Central memory CD8-positive, alpha-beta T cell (primary cell): ENCODE measurements around the gene OR52B6.

Experiments used
- ATAC-seq: fragments of 150-1000 bp; cut with Tn5 transposase; replicated peaks from 2 replicates; pipeline ENCODE4 v1.10.0; 2022; ENCODE audit warnings: mild to moderate bottlenecking, moderate FRiP score, moderate number of reproducible peaks; ENCODE audit not compliant: poor library complexity, severe bottlenecking; ENCODE audit errors: extremely low read depth
- DNase-seq, 2 donors: peaks; one replicate each; pipeline ENCODE4 v3.0.0; 2021; ENCODE audit warnings: low spot score in 2 of 2
- H3K27ac Mint-ChIP-seq: one replicate; pipeline ENCODE4 v1.8.0; 2022; ENCODE audit warnings: low read depth, mild to moderate bottlenecking, moderate library complexity, mixed read lengths
- H3K27me3 Mint-ChIP-seq: one replicate; pipeline ENCODE4 v1.8.0; 2022; ENCODE audit warnings: mixed read lengths
- H3K36me3 Mint-ChIP-seq: one replicate; pipeline ENCODE4 v1.8.0; 2022; ENCODE audit warnings: mild to moderate bottlenecking, moderate library complexity, mixed read lengths; ENCODE audit not compliant: insufficient read depth
- H3K4me1 Mint-ChIP-seq: one replicate; pipeline ENCODE4 v1.8.0; 2022; ENCODE audit warnings: mixed read lengths
- H3K4me3 Mint-ChIP-seq: one replicate; pipeline ENCODE4 v1.8.0; 2022; ENCODE audit warnings: mild to moderate bottlenecking, moderate library complexity, mixed read lengths
- H3K9me3 Mint-ChIP-seq: one replicate; pipeline ENCODE4 v1.8.0; 2022; ENCODE audit warnings: mixed read lengths

Gene OR52B6

DNA sequence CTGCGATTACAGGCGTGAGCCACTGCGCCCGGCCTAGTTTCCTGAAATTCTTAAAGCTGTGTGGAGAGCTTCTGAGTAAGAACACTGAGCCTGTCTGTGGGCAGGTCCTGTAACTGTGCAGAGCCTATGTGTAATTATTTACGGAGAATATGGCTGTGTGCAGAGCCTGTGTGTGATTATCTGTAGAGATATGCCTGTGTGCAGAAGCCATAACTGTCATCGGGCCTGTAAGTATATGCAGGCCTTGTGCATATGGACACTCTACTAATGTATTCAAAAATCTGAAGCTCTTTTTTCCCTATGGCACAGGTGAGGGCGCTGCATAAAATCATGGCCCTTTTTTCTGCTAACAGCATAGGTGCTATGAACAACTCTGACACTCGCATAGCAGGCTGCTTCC is at the start of gene OR52B6:
TSS of gene OR52B6 (plus strand) at position 301 of the 400 bp plus-strand sequence. CDS start at position 301, 0 bp downstream.
- Mint-ChIP-seq H3K9me3 (no peaks in the 10 kb centered on the region), H3K4me3 (no peak within 1 kb of the TSS), H3K27ac (no peak within 1 kb of the TSS), H3K36me3 (no peaks in the 10 kb centered on the region), H3K4me1 (no peaks in the 10 kb centered on the region), H3K27me3 (no peaks in the 10 kb centered on the region)
- DNase-seq (no peak), ATAC-seq (no peak)

GRCh38 chr11:5531053-5531831 is 49.4 kb upstream of the OR52B6 start:
- Mint-ChIP-seq H3K9me3 (no peaks in the 10 kb centered on the region), H3K4me1 (no peaks in the 10 kb centered on the region), H3K36me3 (no peaks in the 10 kb centered on the region), H3K27me3 (peaks cover 37% of the 10 kb centered on the region), H3K4me3 (no peak overlapping the region), H3K27ac (no peak overlapping the region)
- DNase-seq (no peak), ATAC-seq (no peak)

DNA sequence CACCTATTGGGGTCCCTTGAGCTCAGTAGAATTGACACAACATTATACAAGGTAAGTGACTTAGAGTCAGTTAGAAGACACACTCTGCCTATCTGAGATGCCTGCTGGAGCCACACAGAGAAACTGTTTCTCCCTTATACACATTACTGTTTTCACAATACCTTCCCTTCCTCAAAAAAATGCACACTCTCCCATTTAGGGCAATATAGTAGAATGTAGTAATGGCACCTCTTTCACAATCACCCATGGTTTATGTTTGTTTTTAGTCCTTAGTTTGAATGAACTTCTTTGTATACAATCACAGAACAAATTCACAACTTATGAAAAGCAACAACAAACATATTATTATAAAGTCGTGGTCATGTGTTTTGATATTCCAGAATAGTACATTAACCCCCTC is 46.6 kb upstream of the OR52B6 start:
- Mint-ChIP-seq H3K4me1 (no peaks in the 10 kb centered on the region), H3K27me3 (peaks cover 33% of the 10 kb centered on the region), H3K4me3 (no peak overlapping the region), H3K27ac (no peak overlapping the region), H3K36me3 (no peaks in the 10 kb centered on the region), H3K9me3 (no peaks in the 10 kb centered on the region)
- ATAC-seq, result no peak
- DNase-seq, result no peak

DNA sequence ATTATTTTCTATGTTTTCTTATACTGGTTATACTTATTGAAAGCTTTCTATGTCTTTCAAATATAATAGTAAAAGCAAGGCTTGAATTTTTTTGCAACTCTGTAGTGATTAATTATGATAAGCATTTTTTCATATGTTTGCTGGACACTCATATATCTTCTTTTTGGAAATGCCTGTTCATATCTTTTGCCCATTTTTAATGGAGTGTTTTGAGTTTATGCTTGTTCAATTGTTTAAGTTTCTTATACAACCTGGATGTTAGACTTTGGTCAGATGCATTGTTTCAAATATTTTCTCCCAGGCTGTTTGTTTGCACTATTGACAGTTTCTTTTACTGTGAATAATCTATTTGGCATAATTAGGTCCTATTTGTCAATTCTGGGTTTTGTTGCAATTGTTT is 44.2 kb upstream of the OR52B6 start:
- Mint-ChIP-seq H3K27ac (no peak overlapping the region), H3K9me3 (no peaks in the 10 kb centered on the region), H3K27me3 (peaks cover 37% of the 10 kb centered on the region), H3K4me3 (no peak overlapping the region), H3K4me1 (no peaks in the 10 kb centered on the region), H3K36me3 (no peaks in the 10 kb centered on the region)
- DNase-seq, result no peak
- no peak for ATAC-seq

GRCh38 chr11:5541427-5541826 is 39.2 kb upstream of the OR52B6 start:
- no peak for DNase-seq
- Mint-ChIP-seq H3K9me3 (no peaks in the 10 kb centered on the region), H3K27me3 (peaks cover 31% of the 10 kb centered on the region), H3K4me1 (no peaks in the 10 kb centered on the region), H3K27ac (no peak overlapping the region), H3K4me3 (no peak overlapping the region), H3K36me3 (no peaks in the 10 kb centered on the region)
- no peak for ATAC-seq

DNA sequence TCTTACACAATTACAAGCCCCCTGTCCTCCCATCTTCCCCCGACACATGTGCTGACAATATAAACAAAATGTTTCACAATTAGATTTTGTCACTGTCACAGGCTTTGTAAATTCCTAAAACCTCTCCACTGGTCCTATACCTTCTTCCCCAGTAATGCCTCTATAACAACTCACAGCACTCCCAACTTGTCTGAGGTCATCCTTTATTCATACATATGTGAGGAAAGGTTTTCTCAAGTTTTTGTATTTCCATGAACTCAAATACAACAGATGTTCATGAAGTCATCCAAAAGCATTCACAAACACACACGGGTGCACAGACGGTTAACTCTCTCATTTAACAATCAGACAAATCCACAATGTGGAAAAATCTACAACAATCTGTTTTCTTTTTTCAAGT is 34.2 kb upstream of the OR52B6 start:
- H3K27ac Mint-ChIP-seq, result no peak overlapping the region
- H3K27me3 Mint-ChIP-seq, result peaks cover 17% of the 10 kb centered on the region
- H3K4me1 Mint-ChIP-seq, result no peaks in the 10 kb centered on the region
- H3K9me3 Mint-ChIP-seq, result no peaks in the 10 kb centered on the region
- DNase-seq (no peak), ATAC-seq (no peak)
- H3K4me3 Mint-ChIP-seq, result no peak overlapping the region
- H3K36me3 Mint-ChIP-seq, result no peaks in the 10 kb centered on the region

DNA sequence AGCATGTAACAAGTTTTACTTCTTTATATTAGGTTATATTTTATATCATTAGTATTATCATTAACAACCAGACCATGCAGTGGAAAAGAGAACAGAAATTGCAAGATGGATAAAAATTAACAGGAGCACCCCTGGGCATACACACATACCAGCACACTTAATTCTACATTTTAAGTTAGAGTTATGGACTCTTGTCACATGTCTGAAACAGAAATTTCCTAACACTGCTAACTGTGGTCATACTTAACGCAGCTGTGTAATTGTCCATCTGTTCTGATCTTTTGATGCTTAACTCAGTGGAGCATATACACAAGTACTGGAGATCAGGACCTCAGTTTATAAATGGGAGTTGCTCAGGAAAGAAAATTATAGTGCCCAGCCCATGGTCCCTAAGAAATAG is 32.7 kb upstream of the OR52B6 start:
- DNase-seq, result no peak

DNA sequence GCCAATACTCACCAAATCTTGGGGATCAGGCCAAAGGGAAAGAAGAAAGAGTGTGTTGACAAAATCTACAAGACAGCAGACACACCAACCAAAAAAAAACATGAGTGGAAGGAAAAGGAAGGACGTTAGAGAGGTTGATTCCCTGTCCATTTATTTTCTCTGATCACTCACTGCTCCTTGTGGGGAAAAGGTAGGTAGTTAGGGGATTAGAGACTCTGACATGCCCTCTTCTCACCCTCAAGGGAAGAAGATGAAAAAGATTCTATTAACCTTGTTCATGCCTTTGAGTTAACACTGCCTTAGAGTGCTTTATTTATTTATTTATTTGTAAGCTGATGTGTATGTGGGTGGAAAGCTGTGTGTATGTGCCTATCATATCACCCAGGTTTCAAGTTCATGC is 32.2 kb upstream of the OR52B6 start, which contains the start of gene OR52H1:
TSS of gene OR52H1 (minus strand) at position 101 of the 400 bp plus-strand sequence. CDS start 3,035 bp downstream, outside the sequence.
- Mint-ChIP-seq H3K4me3 (no peak within 1 kb of the TSS), H3K27me3 (peaks cover 25% of the 10 kb centered on the region), H3K9me3 (no peaks in the 10 kb centered on the region), H3K27ac (no peak within 1 kb of the TSS), H3K36me3 (no peaks in the 10 kb centered on the region), H3K4me1 (no peaks in the 10 kb centered on the region)
- DNase-seq (no peak), ATAC-seq (no peak)

More for the DNA sequence above, 32.7 kb upstream of the OR52B6 start:
- Mint-ChIP-seq H3K4me1 (no peaks in the 10 kb centered on the region), H3K36me3 (no peaks in the 10 kb centered on the region), H3K27me3 (peaks cover 25% of the 10 kb centered on the region), H3K27ac (no peak overlapping the region), H3K4me3 (no peak overlapping the region), H3K9me3 (no peaks in the 10 kb centered on the region)
- ATAC-seq, result no peak

GRCh38 chr11:5550440-5551095 is 30.1 kb upstream of the OR52B6 start:
- H3K9me3 Mint-ChIP-seq, result no peaks in the 10 kb centered on the region
- H3K27ac Mint-ChIP-seq, result no peak overlapping the region
- H3K4me1 Mint-ChIP-seq, result no peaks in the 10 kb centered on the region
- H3K27me3 Mint-ChIP-seq, result peaks cover 42% of the 10 kb centered on the region
- H3K4me3 Mint-ChIP-seq, result no peak overlapping the region
- no peaks in the 10 kb centered on the region for H3K36me3 Mint-ChIP-seq
- no peak for DNase-seq
- no peak for ATAC-seq

DNA sequence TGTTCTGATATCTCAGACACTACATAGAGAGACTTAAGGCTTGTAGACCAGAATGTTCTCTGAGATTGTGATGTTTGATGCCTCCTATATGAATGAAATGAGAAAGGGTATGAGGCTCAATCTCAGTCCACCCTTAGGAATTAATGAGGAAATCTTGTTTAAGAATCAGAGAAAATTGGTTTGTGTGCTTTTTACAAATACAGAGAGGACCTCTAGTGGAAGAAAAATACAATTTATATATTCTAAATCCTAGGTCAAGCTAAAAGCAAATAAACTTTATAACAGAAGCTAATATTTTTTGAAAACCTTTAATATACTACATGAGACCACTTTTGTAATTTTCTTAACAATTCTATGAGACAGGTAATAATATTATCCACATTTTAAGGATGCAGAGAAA is 27.3 kb upstream of the OR52B6 start:
- no peak for DNase-seq
- no peak overlapping the region for H3K4me3 Mint-ChIP-seq
- no peaks in the 10 kb centered on the region for H3K9me3 Mint-ChIP-seq
- no peak overlapping the region for H3K27ac Mint-ChIP-seq
- H3K36me3 Mint-ChIP-seq, result no peaks in the 10 kb centered on the region
- H3K4me1 Mint-ChIP-seq, result no peaks in the 10 kb centered on the region
- no peak for ATAC-seq
- peaks cover 43% of the 10 kb centered on the region for H3K27me3 Mint-ChIP-seq

GRCh38 chr11:5556596-5557188 is 24.0 kb upstream of the OR52B6 start:
- Mint-ChIP-seq H3K27me3 (peaks cover 32% of the 10 kb centered on the region), H3K4me3 (no peak overlapping the region), H3K9me3 (no peaks in the 10 kb centered on the region), H3K36me3 (no peaks in the 10 kb centered on the region), H3K4me1 (no peaks in the 10 kb centered on the region), H3K27ac (no peak overlapping the region)
- ATAC-seq (no peak), DNase-seq (no peak)

DNA sequence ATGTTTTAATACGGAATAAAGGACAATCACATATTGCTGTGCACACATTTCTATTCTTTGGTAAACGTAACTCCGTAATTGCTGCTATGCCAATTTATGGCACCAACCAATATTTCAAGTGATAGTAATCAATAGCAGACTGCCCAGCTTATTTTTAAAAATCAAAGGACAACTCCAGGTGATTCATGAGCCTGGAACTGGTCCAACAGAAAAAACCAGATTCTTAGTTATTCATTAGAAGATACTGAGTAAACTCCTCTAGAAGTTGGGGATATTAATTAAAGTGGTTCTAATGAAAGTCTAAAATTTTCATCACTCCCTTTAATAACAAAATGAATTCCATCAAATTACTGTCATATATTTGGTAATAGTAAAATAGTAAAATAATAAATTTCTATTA is 22.9 kb upstream of the OR52B6 start:
- no peaks in the 10 kb centered on the region for H3K9me3 Mint-ChIP-seq
- DNase-seq, result no peak
- no peak for ATAC-seq
- peaks cover 28% of the 10 kb centered on the region for H3K27me3 Mint-ChIP-seq
- H3K36me3 Mint-ChIP-seq, result no peaks in the 10 kb centered on the region
- H3K27ac Mint-ChIP-seq, result no peak overlapping the region
- no peak overlapping the region for H3K4me3 Mint-ChIP-seq
- H3K4me1 Mint-ChIP-seq, result no peaks in the 10 kb centered on the region
